B cell (primary cell): Measurements from ENCODE around the gene GRAMD2A.

Experiments
- EZH2 ChIP-seq: IDR thresholded peaks from 2 replicates; pipeline ENCODE4 v1.6.1; 2012; ENCODE audit warnings: borderline replicate concordance, low read depth, mild to moderate bottlenecking, moderate library complexity, low read length; ENCODE audit not compliant: insufficient read depth, poor library complexity, severe bottlenecking
- TF ChIP-seq, protein P1 (sequence below): fragments of 200-600 bp; IDR thresholded peaks from one replicate; pipeline ENCODE4 v1.8.0; 2022; ENCODE audit warnings: antibody characterized with exemption, mild to moderate bottlenecking

DNA sequence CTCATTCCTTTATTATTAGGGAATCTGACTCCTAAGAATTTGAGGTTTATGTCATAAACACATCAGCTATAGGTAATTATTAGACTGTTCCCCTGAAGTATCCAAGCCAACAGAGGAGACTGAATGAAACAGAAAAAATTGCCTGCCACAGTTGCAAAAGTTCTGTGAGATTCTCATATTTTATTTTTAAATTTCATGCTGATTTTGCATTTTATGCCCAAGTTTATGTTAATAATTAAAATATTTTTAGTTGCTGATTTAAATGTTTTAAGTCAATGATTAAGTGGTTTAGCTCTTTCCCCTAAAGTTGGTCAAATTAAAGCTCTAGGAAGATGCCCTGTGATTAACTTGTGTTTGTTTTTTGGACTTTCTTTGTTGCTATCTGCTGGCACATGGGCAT lies 69.2 kb downstream of the GRAMD2A start:
- TF ChIP-seq, protein P1, sequence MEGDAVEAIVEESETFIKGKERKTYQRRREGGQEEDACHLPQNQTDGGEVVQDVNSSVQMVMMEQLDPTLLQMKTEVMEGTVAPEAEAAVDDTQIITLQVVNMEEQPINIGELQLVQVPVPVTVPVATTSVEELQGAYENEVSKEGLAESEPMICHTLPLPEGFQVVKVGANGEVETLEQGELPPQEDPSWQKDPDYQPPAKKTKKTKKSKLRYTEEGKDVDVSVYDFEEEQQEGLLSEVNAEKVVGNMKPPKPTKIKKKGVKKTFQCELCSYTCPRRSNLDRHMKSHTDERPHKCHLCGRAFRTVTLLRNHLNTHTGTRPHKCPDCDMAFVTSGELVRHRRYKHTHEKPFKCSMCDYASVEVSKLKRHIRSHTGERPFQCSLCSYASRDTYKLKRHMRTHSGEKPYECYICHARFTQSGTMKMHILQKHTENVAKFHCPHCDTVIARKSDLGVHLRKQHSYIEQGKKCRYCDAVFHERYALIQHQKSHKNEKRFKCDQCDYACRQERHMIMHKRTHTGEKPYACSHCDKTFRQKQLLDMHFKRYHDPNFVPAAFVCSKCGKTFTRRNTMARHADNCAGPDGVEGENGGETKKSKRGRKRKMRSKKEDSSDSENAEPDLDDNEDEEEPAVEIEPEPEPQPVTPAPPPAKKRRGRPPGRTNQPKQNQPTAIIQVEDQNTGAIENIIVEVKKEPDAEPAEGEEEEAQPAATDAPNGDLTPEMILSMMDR: no peak
- no peak for TF ChIP-seq EZH2
